Brain microvascular endothelial cell (primary cell): ENCODE data around the gene TMCO4.

ENCODE experiments used
- DNase-seq: peaks from one replicate; pipeline ENCODE4 v3.0.0-alpha.2; 2020
- H3K27ac ChIP-seq: fragments of 250-450 bp; sonication (Bioruptor Pico); 2 replicates; pipeline ENCODE4 v1.5.1; 2020; ENCODE audit warnings: mild to moderate bottlenecking, moderate library complexity
- H3K27me3 ChIP-seq: fragments of 250-450 bp; sonication (Bioruptor Pico); replicated peaks from 2 replicates; pipeline ENCODE4 v1.5.1; 2020; ENCODE audit warnings: mild to moderate bottlenecking
- H3K36me3 ChIP-seq: fragments of 250-450 bp; sonication (Bioruptor Pico); replicated peaks from 2 replicates; pipeline ENCODE4 v1.5.1; 2020; ENCODE audit warnings: mild to moderate bottlenecking
- H3K4me3 ChIP-seq: 2 replicates; pipeline ENCODE4 v1.5.1; 2011; ENCODE audit warnings: low read depth, mild to moderate bottlenecking, control low read depth, low read length, moderate library complexity
- CTCF ChIP-seq: IDR thresholded peaks from 2 replicates; pipeline ENCODE4 v1.5.1; 2011; ENCODE audit warnings: low read depth, mild to moderate bottlenecking, moderate library complexity, low read length, control low read depth, inconsistent platforms; ENCODE audit errors: missing control alignments
- in situ Hi-C: cut with HindIII; loops from 2 replicates; pipeline ENCODE4 v1.10.0; 2017; ENCODE audit warnings: low sequenced_read_pairs, low pct_ligation_motif_present

The TMCO4 gene

GRCh38 chr1:19682257-19682656 is 117.5 kb downstream of the TMCO4 start:
- no peak for TF ChIP-seq CTCF
- DNase-seq = peak; percentile 83
- H3K4me3 ChIP-seq = no peak overlapping the region
- H3K27me3 ChIP-seq = no peaks in the 10 kb centered on the region
- no peaks in the 10 kb centered on the region for H3K36me3 ChIP-seq
- in situ Hi-C loops = no loop called here
- no peak overlapping the region for H3K27ac ChIP-seq

GRCh38 chr1:19680644-19681043 is 119.1 kb downstream of the TMCO4 start:
- no peak overlapping the region for H3K27ac ChIP-seq
- no peak overlapping the region for H3K4me3 ChIP-seq
- no peaks in the 10 kb centered on the region for H3K27me3 ChIP-seq
- DNase-seq = no peak
- in situ Hi-C loops = no loop called here
- TF ChIP-seq CTCF = no peak
- no peaks in the 10 kb centered on the region for H3K36me3 ChIP-seq

- no peaks in the 10 kb centered on the region for H3K36me3 ChIP-seq
- no peak for DNase-seq
- in situ Hi-C loops = no loop called here
- H3K4me3 ChIP-seq = no peak overlapping the region
- H3K27ac ChIP-seq = no peak overlapping the region
- no peak for TF ChIP-seq CTCF
- H3K27me3 ChIP-seq = no peaks in the 10 kb centered on the region
Measured at GRCh38 chr1:19679691-19680090, 120.0 kb downstream of the TMCO4 start.

- H3K27me3 ChIP-seq = no peaks in the 10 kb centered on the region
- in situ Hi-C loops = no loop called here
- no peaks in the 10 kb centered on the region for H3K36me3 ChIP-seq
- H3K4me3 ChIP-seq = no peak overlapping the region
- H3K27ac ChIP-seq = no peak overlapping the region
- TF ChIP-seq CTCF = no peak
- DNase-seq = no peak
Measured at GRCh38 chr1:19678931-19679453, 120.7 kb downstream of the TMCO4 start.

- DNase-seq = no peak
- H3K27ac ChIP-seq = no peak overlapping the region
- H3K27me3 ChIP-seq = no peaks in the 10 kb centered on the region
- TF ChIP-seq CTCF = no peak
- no peak overlapping the region for H3K4me3 ChIP-seq
- in situ Hi-C loops = no loop called here
- H3K36me3 ChIP-seq = no peaks in the 10 kb centered on the region
Measured at GRCh38 chr1:19678493-19678892, 121.2 kb downstream of the TMCO4 start.

GRCh38 chr1:19676438-19676922 is 123.2 kb downstream of the TMCO4 start:
- peak; percentile 48 for DNase-seq
- in situ Hi-C loops = no loop called here
- no peaks in the 10 kb centered on the region for H3K27me3 ChIP-seq
- H3K4me3 ChIP-seq = no peak overlapping the region
- H3K36me3 ChIP-seq = no peaks in the 10 kb centered on the region
- TF ChIP-seq CTCF = no peak
- no peak overlapping the region for H3K27ac ChIP-seq
